GM12874 (cell line): ENCODE measurements around the gene PSMC5.
A peak's percentile ranks its signal among the peaks of the same experiment; 100 is the strongest.

Source experiments
- CTCF ChIP-seq: IDR thresholded peaks from 2 replicates; pipeline ENCODE4 v1.5.1; 2011; ENCODE audit warnings: low read depth, mild to moderate bottlenecking, control low read depth, low read length, moderate library complexity; ENCODE audit not compliant: insufficient read depth

The PSMC5 gene

GRCh38 chr17:63842540-63843386 lies 15.5 kb downstream of the PSMC5 start, which contains the start of gene SMARCD2:
Gene SMARCD2 (minus strand): TSS chr17:63842685. CDS start chr17:63842674, 11 bp downstream.
- no peak for TF ChIP-seq CTCF

- no peak for TF ChIP-seq CTCF
These were observed 16.9 kb downstream of the PSMC5 start for GRCh38 chr17:63843910-63844677.

- no peak for TF ChIP-seq CTCF
These were observed 18.3 kb downstream of the PSMC5 start for GRCh38 chr17:63845509-63845908.

GRCh38 chr17:63847525-63848249 lies 20.5 kb downstream of the PSMC5 start:
- no peak for TF ChIP-seq CTCF

- peak; percentile 88 for TF ChIP-seq CTCF
These were observed 21.8 kb downstream of the PSMC5 start for GRCh38 chr17:63848834-63849689.

- no peak for TF ChIP-seq CTCF
These were observed 23.2 kb downstream of the PSMC5 start for GRCh38 chr17:63850401-63850800.
